PC-9 (cell line): ENCODE data around the gene SLC4A1. TPM values are rescaled to one million over a fixed set of nuclear protein-coding genes. Genes with fewer than 3 reads are reported as not detected.

Source experiments
- BruUV-seq: library from RNA; stranded (reverse); fragments of 400-500 nt; replicated peaks from 2 replicates; lab custom pipeline; 2021; lab: Mats Ljungman, UMichigan
- CTCF ChIA-PET: fragments of 300-600 bp; sonication (Branson Sonifier 250); formaldehyde crosslinking; loops from one replicate; lab custom pipeline; 2022; ENCODE audit warnings: antibody characterized with exemption; lab: Charles Lee
- POLR2A ChIA-PET: fragments of 300-600 bp; sonication (Branson Sonifier 250); formaldehyde crosslinking; loops from one replicate; lab custom pipeline; 2022; ENCODE audit warnings: antibody characterized with exemption; ENCODE audit not compliant: unreplicated experiment; lab: Charles Lee
- DNase-seq, 2 experiments: peaks; one replicate each; pipeline versions ENCODE4 v3.0.0 to v3.0.0-alpha.2; 2015 to 2022; ENCODE audit warnings: mixed read lengths in 1 of 2
- H2AFZ ChIP-seq: fragments of 200-600 bp; sonication (generic); 2 replicates; pipeline ENCODE4 v1.8.1; 2017; ENCODE audit warnings: antibody characterized with exemption
- H3F3A ChIP-seq: fragments of 200-600 bp; sonication (generic); 2 replicates; pipeline ENCODE4 v1.8.1; 2017; ENCODE audit warnings: antibody characterized with exemption, mild to moderate bottlenecking, low read depth; ENCODE audit not compliant: insufficient read depth
- H3K27ac ChIP-seq: fragments of 200-600 bp; sonication (generic); 2 replicates; pipeline ENCODE4 v1.6.1; 2016; ENCODE audit warnings: mixed run types
- H3K27me3 ChIP-seq: fragments of 200-600 bp; sonication (generic); 2 replicates; pipeline ENCODE4 v1.6.1; 2016; ENCODE audit warnings: low read depth, mixed run types; ENCODE audit not compliant: insufficient read depth
- H3K36me3 ChIP-seq: fragments of 200-600 bp; sonication (generic); 2 replicates; pipeline ENCODE4 v1.6.1; 2016; ENCODE audit warnings: low read depth, mixed run types
- H3K4me1 ChIP-seq: fragments of 200-600 bp; sonication (generic); replicated peaks from 2 replicates; pipeline ENCODE4 v1.6.1; 2016; ENCODE audit warnings: mixed run types; ENCODE audit not compliant: insufficient read depth
- H3K4me2 ChIP-seq: fragments of 200-600 bp; sonication (generic); 2 replicates; pipeline ENCODE4 v1.6.1; 2017; ENCODE audit warnings: mixed run types
- H3K4me3 ChIP-seq: fragments of 200-600 bp; sonication (generic); 2 replicates; pipeline ENCODE4 v1.6.1; 2016; ENCODE audit warnings: mixed run types
- H3K79me2 ChIP-seq: fragments of 200-600 bp; sonication (generic); 2 replicates; pipeline ENCODE4 v1.6.1; 2017; ENCODE audit warnings: low read depth, mixed run types
- H3K9me2 ChIP-seq: fragments of 200-600 bp; sonication (generic); 2 replicates; pipeline ENCODE4 v1.8.1; 2017; ENCODE audit warnings: mild to moderate bottlenecking; ENCODE audit not compliant: insufficient read depth
- H3K9me3 ChIP-seq: fragments of 200-600 bp; sonication (generic); 2 replicates; pipeline ENCODE4 v1.8.1; 2016; ENCODE audit warnings: low read depth; ENCODE audit not compliant: insufficient read depth
- H4K20me1 ChIP-seq: fragments of 200-600 bp; sonication (generic); 2 replicates; pipeline ENCODE4 v1.8.1; 2017; ENCODE audit not compliant: insufficient read depth
- CTCF ChIP-seq: fragments of 200-600 bp; sonication (generic); conservative IDR thresholded peaks from 2 replicates; pipeline ENCODE4 v1.6.1; 2017; ENCODE audit warnings: mixed run types, antibody characterized with exemption, mild to moderate bottlenecking, moderate library complexity
- EZH2 ChIP-seq: fragments of 200-600 bp; sonication (generic); IDR thresholded peaks from 2 replicates; pipeline ENCODE4 v1.8.0; 2017; ENCODE audit warnings: antibody characterized with exemption, low read depth
- intact Hi-C: fragments of 100-400 bp; cut with micrococcal nuclease; formaldehyde crosslinking; loops from one replicate; pipeline ENCODE4 v1.10.0; 2022; ENCODE audit not compliant: unreplicated experiment
- total RNA-seq: library from RNA; stranded (reverse); gene quantifications from 2 replicates; pipeline ENCODE4 v1.2.3, GENCODE V29; 2021

SLC4A1 gene
- total RNA-seq, 1 experiment from 2014 or later: not detected

- Histone ChIP-seq H3K4me1 (peaks cover 7% of the 10 kb centered on the region), H3F3A (peaks cover 18% of the 10 kb centered on the region; the same call in 1 of the 2 replicates), H4K20me1 (peaks cover 4% of the 10 kb centered on the region; the same call in 1 of the 2 replicates), H3K27me3 (peaks cover 37% of the 10 kb centered on the region), H3K27ac (no peak within 1 kb of the TSS), H3K9me3 (no peaks in the 10 kb centered on the region), H3K36me3 (no peaks in the 10 kb centered on the region), H3K4me2 (peak within 1 kb of the TSS; percentile 75), H2AFZ (no peak within 1 kb of the TSS; the same call in 1 of the 2 replicates), H3K9me2 (no peaks in the 10 kb centered on the region), H3K4me3 (peak within 1 kb of the TSS; percentile 56; the same call in 1 of the 2 replicates), H3K79me2 (no peaks in the 10 kb centered on the region)
- BruUV-seq: no TSS peak
- no peak for TF ChIP-seq EZH2
- no peak for TF ChIP-seq CTCF
- peak; percentile 44 to 74 for DNase-seq
- ChIA-PET POLR2A (interaction anchor here (0.6 to 0.7 kb wide), 2 partner anchors 86 to 123 kb away, joined by 3 to 6 read pairs; no protein-coding TSS in a partner anchor), CTCF (interaction anchor here (0.6 kb wide), 1 partner anchor 528 kb away, joined by 4 read pairs; no protein-coding TSS in a partner anchor)
- intact Hi-C loops: loop anchor here (5.0 kb wide), 1 partner anchor 86 kb away; no protein-coding TSS in a partner anchor
These were observed 40.4 kb upstream of the SLC4A1 start, which contains the start of gene RUNDC3A for GRCh38 chr17:44308320-44308818. Gene RUNDC3A (plus strand): TSS chr17:44308601. CDS start chr17:44308833, 232 bp downstream.

GRCh38 chr17:44307387-44308186 is 39.7 kb upstream of the SLC4A1 start:
- Histone ChIP-seq H3F3A (peaks cover 18% of the 10 kb centered on the region; the same call in 1 of the 2 replicates), H3K79me2 (no peaks in the 10 kb centered on the region), H3K36me3 (no peaks in the 10 kb centered on the region), H3K4me1 (peaks cover 7% of the 10 kb centered on the region), H3K27ac (no peak overlapping the region), H4K20me1 (peaks cover 4% of the 10 kb centered on the region; the same call in 1 of the 2 replicates), H3K9me3 (no peaks in the 10 kb centered on the region), H3K9me2 (no peaks in the 10 kb centered on the region), H2AFZ (no peak overlapping the region), H3K4me2 (peak overlapping the region; percentile 75), H3K4me3 (peak overlapping the region; percentile 36; the same call in 1 of the 2 replicates), H3K27me3 (peaks cover 45% of the 10 kb centered on the region)
- DNase-seq: peak in 1 of 2 experiments; percentile 14
- POLR2A ChIA-PET: interaction anchor here (0.6 to 0.7 kb wide), 2 partner anchors 85 to 122 kb away, joined by 3 to 6 read pairs; no protein-coding TSS in a partner anchor
- CTCF ChIA-PET: no interaction called here
- TF ChIP-seq EZH2 (no peak), CTCF (no peak)
- intact Hi-C loops: loop anchor here (5.0 kb wide), 1 partner anchor 85 kb away; no protein-coding TSS in a partner anchor
- no TSS peak for BruUV-seq

GRCh38 chr17:44304651-44305050 is 36.7 kb upstream of the SLC4A1 start:
- no peaks in the 10 kb centered on the region for H3K79me2 ChIP-seq
- CTCF ChIA-PET: no interaction called here
- H3F3A ChIP-seq: peaks cover 10% of the 10 kb centered on the region; the same call in 1 of the 2 replicates
- H3K4me2 ChIP-seq: no peak overlapping the region
- intact Hi-C loops: loop anchor here (5.0 kb wide), 1 partner anchor 82 kb away; no protein-coding TSS in a partner anchor
- no peaks in the 10 kb centered on the region for H3K9me2 ChIP-seq
- BruUV-seq: no TSS peak
- DNase-seq: no peak
- H3K27ac ChIP-seq: no peak overlapping the region
- H3K27me3 ChIP-seq: peaks cover 70% of the 10 kb centered on the region
- POLR2A ChIA-PET: no interaction called here
- peaks cover 7% of the 10 kb centered on the region for H3K4me1 ChIP-seq
- H3K4me3 ChIP-seq: no peak overlapping the region
- H4K20me1 ChIP-seq: peaks cover 4% of the 10 kb centered on the region; the same call in 1 of the 2 replicates
- TF ChIP-seq CTCF (no peak), EZH2 (no peak)
- H3K36me3 ChIP-seq: no peaks in the 10 kb centered on the region
- no peaks in the 10 kb centered on the region for H3K9me3 ChIP-seq
- H2AFZ ChIP-seq: no peak overlapping the region
